Keratinocyte (primary cell): Measurements from ENCODE around the gene RPS6KA5. TPM values are rescaled to one million over a fixed set of nuclear protein-coding genes. Genes with fewer than 3 reads are reported as not detected.

Experiments
- DNase-seq: peaks from one replicate; pipeline ENCODE4 v3.0.0-alpha.2; 2011; ENCODE audit warnings: low read depth, missing footprints, low spot score
- FAIRE-seq: peaks from 2 replicates; lab custom pipeline; 2011; peaks lifted over from hg19 to GRCh38; lab: Jason Lieb, UNC
- H2AFZ ChIP-seq: 2 replicates; pipeline ENCODE4 v1.6.0; 2012; ENCODE audit warnings: low read length, control low read depth, inconsistent platforms; ENCODE audit not compliant: control insufficient read depth
- H3K27ac ChIP-seq: 2 replicates; pipeline ENCODE4 v1.5.1; 2011; ENCODE audit warnings: low read length; ENCODE audit not compliant: control insufficient read depth, insufficient read depth
- H3K27me3 ChIP-seq: 3 replicates; pipeline ENCODE4 v1.6.0; 2011; ENCODE audit warnings: low read length; ENCODE audit not compliant: control insufficient read depth, insufficient read depth; ENCODE audit errors: extremely low read depth
- H3K36me3 ChIP-seq, 2 experiments: 2 replicates in 1 of 2; 3 replicates in 1 of 2; pipeline ENCODE4 v1.5.1; 2011; ENCODE audit warnings: low read length in 2 of 2, mild to moderate bottlenecking in 1 of 2; ENCODE audit not compliant: control insufficient read depth in 2 of 2, insufficient read depth in 2 of 2; ENCODE audit errors: extremely low read depth in 1 of 2
- H3K4me1 ChIP-seq: 3 replicates; pipeline ENCODE4 v1.5.1; 2011; ENCODE audit warnings: low read length; ENCODE audit not compliant: control insufficient read depth, insufficient read depth; ENCODE audit errors: extremely low read depth
- H3K4me2 ChIP-seq: 3 replicates; pipeline ENCODE4 v1.6.0; 2011; ENCODE audit warnings: low read depth, low read length; ENCODE audit not compliant: control insufficient read depth, insufficient read depth; ENCODE audit errors: extremely low read depth
- H3K4me3 ChIP-seq, 3 experiments: fragments of 200-600 bp in 1 of 3; sonication (generic) in 1 of 3; 2 replicates in 2 of 3; 3 replicates in 1 of 3; pipeline ENCODE4 v1.5.1; 2011 to 2016; ENCODE audit warnings: low read length in 3 of 3, mild to moderate bottlenecking in 3 of 3, control low read depth in 2 of 3, inconsistent platforms in 1 of 3, low read depth in 1 of 3, mixed read lengths in 1 of 3, mixed run types in 1 of 3, moderate library complexity in 1 of 3; ENCODE audit not compliant: control insufficient read depth in 2 of 3, insufficient read depth in 2 of 3; ENCODE audit errors: extremely low read depth in 1 of 3
- H3K79me2 ChIP-seq: 2 replicates; pipeline ENCODE4 v1.6.0; 2012; ENCODE audit warnings: low read length; ENCODE audit not compliant: control insufficient read depth, insufficient read depth
- H3K9ac ChIP-seq: 3 replicates; pipeline ENCODE4 v1.6.0; 2011; ENCODE audit warnings: low read length; ENCODE audit not compliant: control insufficient read depth, insufficient read depth; ENCODE audit errors: extremely low read depth
- H3K9me1 ChIP-seq: 3 replicates; pipeline ENCODE4 v1.6.0; 2011; ENCODE audit warnings: low read length; ENCODE audit not compliant: control insufficient read depth, insufficient read depth; ENCODE audit errors: extremely low read depth
- H3K9me3 ChIP-seq: 2 replicates; pipeline ENCODE4 v1.5.1; 2012; ENCODE audit warnings: low read depth, low read length; ENCODE audit not compliant: control insufficient read depth
- H4K20me1 ChIP-seq: 3 replicates; pipeline ENCODE4 v1.6.0; 2011; ENCODE audit warnings: low read length; ENCODE audit not compliant: control insufficient read depth, insufficient read depth; ENCODE audit errors: extremely low read depth
- CTCF ChIP-seq, 3 experiments: IDR thresholded peaks in 1 of 3; conservative IDR thresholded peaks in 1 of 3; optimal IDR thresholded peaks in 1 of 3; 2 replicates in 2 of 3; 3 replicates in 1 of 3; pipeline versions ENCODE3 to v1.5.1; 2011; ENCODE audit warnings: low read length in 3 of 3, mild to moderate bottlenecking in 3 of 3, moderate library complexity in 2 of 3, control low read depth in 1 of 3, inconsistent platforms in 1 of 3; ENCODE audit not compliant: insufficient read depth in 2 of 3; ENCODE audit errors: extremely low read depth in 1 of 3
- EZH2 ChIP-seq: IDR thresholded peaks from one replicate; pipeline ENCODE4 v1.6.1; 2012; ENCODE audit warnings: inconsistent platforms, mild to moderate bottlenecking, low read length, moderate library complexity
- dilution Hi-C: fragments of 300-500 bp; cut with MboI; formaldehyde crosslinking; loops from one replicate; pipeline ENCODE4 v1.7.0; 2020; ENCODE audit warnings: low sequenced_read_pairs; ENCODE audit not compliant: extremely low pct_ligation_motif_present
- polyA plus RNA-seq, 5 experiments: library from polyadenylated mRNA; depleted of rRNA in 3 of 5; stranded (reverse) in 3 of 5; stranded (forward) in 1 of 5; unstranded in 1 of 5; fragments of >200 nt; gene quantifications; 1 replicate in 1 of 5; 2 replicates in 3 of 5; 3 replicates in 1 of 5; pipeline versions ENCODE4 v1.2.1 to v1.2.3, GENCODE V29; 2011 to 2012; ENCODE audit warnings: missing spikeins in 2 of 5, low read depth in 1 of 5, low replicate concordance in 1 of 5

The RPS6KA5 gene
- polyA plus RNA-seq, 1 donor (not counting 4 experiments of a cell fraction or from before 2014, with no cell fraction given) = 2.9 TPM

GRCh38 chr14:91016800-91017410 is 43.5 kb downstream of the RPS6KA5 start:
- H2AFZ ChIP-seq = no peak overlapping the region
- H3K4me3 ChIP-seq = no peak overlapping the region
- H3K27me3 ChIP-seq = no peaks in the 10 kb centered on the region
- dilution Hi-C loops = no loop called here
- no peaks in the 10 kb centered on the region for H3K79me2 ChIP-seq
- no peaks in the 10 kb centered on the region for H3K9me3 ChIP-seq
- no peak overlapping the region for H3K4me2 ChIP-seq
- FAIRE-seq (no peak), DNase-seq (no peak)
- TF ChIP-seq EZH2 = no peak
- no peak for TF ChIP-seq CTCF (optimal IDR thresholded peaks at IDR 0.05 in 1 of 3, IDR thresholded peaks at IDR 0.05 in 1 of 3, conservative IDR thresholded peaks at IDR 0.05 in 1 of 3; ENCODE audit: extremely low read depth in 1 of 3, insufficient read depth in 2 of 3, low read length in 3 of 3)
- peaks cover 6% of the 10 kb centered on the region for H3K4me1 ChIP-seq
- H3K9ac ChIP-seq = no peak overlapping the region
- no peaks in the 10 kb centered on the region for H4K20me1 ChIP-seq
- H3K9me1 ChIP-seq = no peaks in the 10 kb centered on the region
- no peaks in the 10 kb centered on the region for H3K36me3 ChIP-seq
- H3K27ac ChIP-seq = no peak overlapping the region

GRCh38 chr14:91015435-91015834 is 45.0 kb downstream of the RPS6KA5 start:
- Histone ChIP-seq H3K4me2 (no peak overlapping the region), H3K27me3 (no peaks in the 10 kb centered on the region), H3K9ac (no peak overlapping the region), H4K20me1 (no peaks in the 10 kb centered on the region), H3K36me3 (no peaks in the 10 kb centered on the region), H3K4me3 (no peak overlapping the region), H3K9me1 (no peaks in the 10 kb centered on the region), H3K9me3 (no peaks in the 10 kb centered on the region), H3K27ac (no peak overlapping the region), H3K79me2 (no peaks in the 10 kb centered on the region), H2AFZ (no peak overlapping the region), H3K4me1 (no peaks in the 10 kb centered on the region)
- no peak for TF ChIP-seq CTCF (optimal IDR thresholded peaks at IDR 0.05 in 1 of 3, IDR thresholded peaks at IDR 0.05 in 1 of 3, conservative IDR thresholded peaks at IDR 0.05 in 1 of 3; ENCODE audit: extremely low read depth in 1 of 3, insufficient read depth in 2 of 3, low read length in 3 of 3)
- TF ChIP-seq EZH2 = no peak
- dilution Hi-C loops = no loop called here
- FAIRE-seq (no peak), DNase-seq (no peak)
